NCI-H1694 (cell line): ENCODE results near the gene ELN.
A peak's percentile ranks its signal among the peaks of the same experiment; 100 is the strongest.
"Not testable (repeated sequence)": the region's sequence is repeated elsewhere in the genome, so short reads cannot be mapped to it uniquely, and the experiment has no call there.

ENCODE experiments used
- DNase-seq: peaks from one replicate; lab custom pipeline; 2025; lab: John Stamatoyannopoulos, UW

The ELN gene

GRCh38 chr7:74027683-74028320, at the start of gene ELN:
ELN (plus strand) TSS chr7:74028173; CDS start chr7:74028188, 15 bp downstream.
- no peak for DNase-seq

- DNase-seq, result peak; percentile 33
Observed at GRCh38 chr7:73978661-73979563, 49.1 kb upstream of the ELN start.

- not testable (repeated sequence) for DNase-seq
Observed at GRCh38 chr7:73979656-73980055, 48.3 kb upstream of the ELN start.

GRCh38 chr7:73980206-73980605, 47.8 kb upstream of the ELN start:
- DNase-seq, result no peak

- no peak for DNase-seq
Observed at GRCh38 chr7:73981933-73982332, 46.0 kb upstream of the ELN start.

- DNase-seq, result no peak
Observed at GRCh38 chr7:73983437-73984164, 44.4 kb upstream of the ELN start.

GRCh38 chr7:73984481-73985205, 43.3 kb upstream of the ELN start:
- no peak for DNase-seq

GRCh38 chr7:73985737-73986141, 42.2 kb upstream of the ELN start:
- no peak for DNase-seq

GRCh38 chr7:73986158-73986631, 41.8 kb upstream of the ELN start:
- no peak for DNase-seq

- no peak for DNase-seq
Observed at GRCh38 chr7:73987298-73987697, 40.7 kb upstream of the ELN start.

GRCh38 chr7:73988197-73988596, 39.8 kb upstream of the ELN start:
- no peak for DNase-seq

GRCh38 chr7:73991522-73992100, 36.4 kb upstream of the ELN start:
- DNase-seq, result no peak

- DNase-seq, result no peak
Observed at GRCh38 chr7:73992101-73992562, 35.8 kb upstream of the ELN start.

- DNase-seq, result no peak
Observed at GRCh38 chr7:73994023-73994422, 34.0 kb upstream of the ELN start.

- DNase-seq, result no peak
Observed at GRCh38 chr7:73994761-73995160, 33.2 kb upstream of the ELN start.

GRCh38 chr7:73995330-73995729, 32.6 kb upstream of the ELN start:
- DNase-seq, result no peak

GRCh38 chr7:73995821-73996511, 32.0 kb upstream of the ELN start:
- no peak for DNase-seq

- no peak for DNase-seq
Observed at GRCh38 chr7:73997056-73997455, 30.9 kb upstream of the ELN start.

GRCh38 chr7:73999664-74000435, 28.1 kb upstream of the ELN start:
- no peak for DNase-seq
